DOHH2 (cell line): ENCODE measurements around the gene VSTM2B.

Experiments used
- EZH2phosphoT487 ChIP-seq: fragments of 200-600 bp; sonication (generic); IDR thresholded peaks from 2 replicates; pipeline ENCODE4 v1.6.1; 2017; ENCODE audit warnings: borderline replicate concordance, mild to moderate bottlenecking, antibody characterized with exemption, low read length, moderate library complexity, mixed read lengths
- TF ChIP-seq, protein P1 (sequence below): fragments of 200-600 bp; sonication (generic); IDR thresholded peaks from one replicate; pipeline ENCODE4 v1.5.1; 2014; ENCODE audit warnings: antibody characterized with exemption, mild to moderate bottlenecking, low read depth, low read length; ENCODE audit not compliant: poor library complexity, severe bottlenecking

DNA sequence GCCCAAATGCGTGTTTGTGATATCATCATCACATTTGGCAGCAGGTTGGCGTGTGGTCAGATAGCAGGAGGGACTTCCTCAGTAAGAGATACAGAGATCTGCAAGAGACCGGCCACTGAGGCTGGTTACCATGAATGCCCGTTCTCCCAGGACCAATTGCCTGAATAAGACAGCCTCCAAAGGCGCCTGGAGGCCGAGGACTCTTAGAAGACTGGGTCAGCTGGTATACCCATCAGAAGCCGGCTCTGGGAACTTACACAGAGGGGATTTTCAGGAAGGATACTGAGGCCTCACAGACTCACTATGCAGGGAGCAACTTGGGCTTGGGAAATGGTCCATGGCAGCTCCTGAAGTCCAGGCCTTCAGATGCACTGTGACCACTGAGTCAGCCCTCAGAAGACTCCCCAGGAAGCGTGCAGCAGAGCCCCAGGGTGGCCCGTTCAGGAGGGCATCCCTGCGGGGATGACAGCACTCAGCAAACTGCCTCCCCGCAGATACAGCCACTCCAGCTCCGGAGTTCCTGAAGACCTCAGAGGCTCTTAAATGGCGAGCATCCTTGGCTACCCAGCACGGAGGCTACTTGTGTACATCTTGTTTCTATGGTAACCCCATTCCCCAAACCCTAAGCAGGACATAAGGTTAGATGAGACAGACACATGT is 26.4 kb upstream of the VSTM2B start:
- TF ChIP-seq, protein P1, sequence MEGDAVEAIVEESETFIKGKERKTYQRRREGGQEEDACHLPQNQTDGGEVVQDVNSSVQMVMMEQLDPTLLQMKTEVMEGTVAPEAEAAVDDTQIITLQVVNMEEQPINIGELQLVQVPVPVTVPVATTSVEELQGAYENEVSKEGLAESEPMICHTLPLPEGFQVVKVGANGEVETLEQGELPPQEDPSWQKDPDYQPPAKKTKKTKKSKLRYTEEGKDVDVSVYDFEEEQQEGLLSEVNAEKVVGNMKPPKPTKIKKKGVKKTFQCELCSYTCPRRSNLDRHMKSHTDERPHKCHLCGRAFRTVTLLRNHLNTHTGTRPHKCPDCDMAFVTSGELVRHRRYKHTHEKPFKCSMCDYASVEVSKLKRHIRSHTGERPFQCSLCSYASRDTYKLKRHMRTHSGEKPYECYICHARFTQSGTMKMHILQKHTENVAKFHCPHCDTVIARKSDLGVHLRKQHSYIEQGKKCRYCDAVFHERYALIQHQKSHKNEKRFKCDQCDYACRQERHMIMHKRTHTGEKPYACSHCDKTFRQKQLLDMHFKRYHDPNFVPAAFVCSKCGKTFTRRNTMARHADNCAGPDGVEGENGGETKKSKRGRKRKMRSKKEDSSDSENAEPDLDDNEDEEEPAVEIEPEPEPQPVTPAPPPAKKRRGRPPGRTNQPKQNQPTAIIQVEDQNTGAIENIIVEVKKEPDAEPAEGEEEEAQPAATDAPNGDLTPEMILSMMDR: no peak
- TF ChIP-seq EZH2phosphoT487: no peak
